ENCODE results near the gene RABGAP1L.

DNA sequence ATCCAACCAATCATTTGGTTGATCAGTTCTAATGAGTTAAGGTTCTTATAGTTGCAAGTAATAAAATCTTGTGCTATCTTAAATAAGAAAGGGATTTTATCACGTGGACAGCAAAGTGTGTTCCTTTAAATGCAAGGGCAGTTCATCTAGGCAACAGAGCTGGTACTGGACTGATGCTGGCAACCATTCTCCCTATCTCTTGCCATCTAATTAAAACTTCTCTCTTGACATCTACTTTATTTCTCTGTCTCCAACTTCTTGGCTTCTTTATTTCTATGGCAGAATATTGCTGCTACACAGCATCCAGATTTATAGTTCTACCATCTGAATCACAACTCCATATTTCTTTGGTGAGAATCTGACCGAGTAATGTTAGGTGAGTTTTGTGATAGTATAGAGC, 725.2 kb downstream of the RABGAP1L start:
- TF ChIP-seq, protein P1, sequence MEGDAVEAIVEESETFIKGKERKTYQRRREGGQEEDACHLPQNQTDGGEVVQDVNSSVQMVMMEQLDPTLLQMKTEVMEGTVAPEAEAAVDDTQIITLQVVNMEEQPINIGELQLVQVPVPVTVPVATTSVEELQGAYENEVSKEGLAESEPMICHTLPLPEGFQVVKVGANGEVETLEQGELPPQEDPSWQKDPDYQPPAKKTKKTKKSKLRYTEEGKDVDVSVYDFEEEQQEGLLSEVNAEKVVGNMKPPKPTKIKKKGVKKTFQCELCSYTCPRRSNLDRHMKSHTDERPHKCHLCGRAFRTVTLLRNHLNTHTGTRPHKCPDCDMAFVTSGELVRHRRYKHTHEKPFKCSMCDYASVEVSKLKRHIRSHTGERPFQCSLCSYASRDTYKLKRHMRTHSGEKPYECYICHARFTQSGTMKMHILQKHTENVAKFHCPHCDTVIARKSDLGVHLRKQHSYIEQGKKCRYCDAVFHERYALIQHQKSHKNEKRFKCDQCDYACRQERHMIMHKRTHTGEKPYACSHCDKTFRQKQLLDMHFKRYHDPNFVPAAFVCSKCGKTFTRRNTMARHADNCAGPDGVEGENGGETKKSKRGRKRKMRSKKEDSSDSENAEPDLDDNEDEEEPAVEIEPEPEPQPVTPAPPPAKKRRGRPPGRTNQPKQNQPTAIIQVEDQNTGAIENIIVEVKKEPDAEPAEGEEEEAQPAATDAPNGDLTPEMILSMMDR (IDR thresholded peaks at IDR 0.05), result no peak
- no peak for TF ChIP-seq TCF7 (CRISPR knock-in tag; IDR thresholded peaks at IDR 0.05; ENCODE audit: low read depth)
- TF ChIP-seq, protein P2, sequence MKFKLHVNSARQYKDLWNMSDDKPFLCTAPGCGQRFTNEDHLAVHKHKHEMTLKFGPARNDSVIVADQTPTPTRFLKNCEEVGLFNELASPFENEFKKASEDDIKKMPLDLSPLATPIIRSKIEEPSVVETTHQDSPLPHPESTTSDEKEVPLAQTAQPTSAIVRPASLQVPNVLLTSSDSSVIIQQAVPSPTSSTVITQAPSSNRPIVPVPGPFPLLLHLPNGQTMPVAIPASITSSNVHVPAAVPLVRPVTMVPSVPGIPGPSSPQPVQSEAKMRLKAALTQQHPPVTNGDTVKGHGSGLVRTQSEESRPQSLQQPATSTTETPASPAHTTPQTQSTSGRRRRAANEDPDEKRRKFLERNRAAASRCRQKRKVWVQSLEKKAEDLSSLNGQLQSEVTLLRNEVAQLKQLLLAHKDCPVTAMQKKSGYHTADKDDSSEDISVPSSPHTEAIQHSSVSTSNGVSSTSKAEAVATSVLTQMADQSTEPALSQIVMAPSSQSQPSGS (CRISPR knock-in tag; IDR thresholded peaks at IDR 0.05; ENCODE audit: borderline replicate concordance, low read depth), result no peak
- no peak for TF ChIP-seq SMAD4 (CRISPR knock-in tag; IDR thresholded peaks at IDR 0.05)
- TF ChIP-seq, protein P3, sequence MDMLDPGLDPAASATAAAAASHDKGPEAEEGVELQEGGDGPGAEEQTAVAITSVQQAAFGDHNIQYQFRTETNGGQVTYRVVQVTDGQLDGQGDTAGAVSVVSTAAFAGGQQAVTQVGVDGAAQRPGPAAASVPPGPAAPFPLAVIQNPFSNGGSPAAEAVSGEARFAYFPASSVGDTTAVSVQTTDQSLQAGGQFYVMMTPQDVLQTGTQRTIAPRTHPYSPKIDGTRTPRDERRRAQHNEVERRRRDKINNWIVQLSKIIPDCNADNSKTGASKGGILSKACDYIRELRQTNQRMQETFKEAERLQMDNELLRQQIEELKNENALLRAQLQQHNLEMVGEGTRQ (CRISPR knock-in tag; IDR thresholded peaks at IDR 0.05), result no peak
- no peak for TF ChIP-seq TEAD4 (CRISPR knock-in tag; IDR thresholded peaks at IDR 0.05)
- TF ChIP-seq, protein P4, sequence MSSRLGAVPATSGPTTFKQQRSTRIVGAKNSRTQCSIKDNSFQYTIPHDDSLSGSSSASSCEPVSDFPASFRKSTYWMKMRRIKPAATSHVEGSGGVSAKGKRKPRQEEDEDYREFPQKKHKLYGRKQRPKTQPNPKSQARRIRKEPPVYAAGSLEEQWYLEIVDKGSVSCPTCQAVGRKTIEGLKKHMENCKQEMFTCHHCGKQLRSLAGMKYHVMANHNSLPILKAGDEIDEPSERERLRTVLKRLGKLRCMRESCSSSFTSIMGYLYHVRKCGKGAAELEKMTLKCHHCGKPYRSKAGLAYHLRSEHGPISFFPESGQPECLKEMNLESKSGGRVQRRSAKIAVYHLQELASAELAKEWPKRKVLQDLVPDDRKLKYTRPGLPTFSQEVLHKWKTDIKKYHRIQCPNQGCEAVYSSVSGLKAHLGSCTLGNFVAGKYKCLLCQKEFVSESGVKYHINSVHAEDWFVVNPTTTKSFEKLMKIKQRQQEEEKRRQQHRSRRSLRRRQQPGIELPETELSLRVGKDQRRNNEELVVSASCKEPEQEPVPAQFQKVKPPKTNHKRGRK (CRISPR knock-in tag; IDR thresholded peaks at IDR 0.05; ENCODE audit: borderline replicate concordance), result no peak
- no peak for TF ChIP-seq SOX15 (CRISPR knock-in tag; IDR thresholded peaks at IDR 0.05)
- TF ChIP-seq, protein P5, sequence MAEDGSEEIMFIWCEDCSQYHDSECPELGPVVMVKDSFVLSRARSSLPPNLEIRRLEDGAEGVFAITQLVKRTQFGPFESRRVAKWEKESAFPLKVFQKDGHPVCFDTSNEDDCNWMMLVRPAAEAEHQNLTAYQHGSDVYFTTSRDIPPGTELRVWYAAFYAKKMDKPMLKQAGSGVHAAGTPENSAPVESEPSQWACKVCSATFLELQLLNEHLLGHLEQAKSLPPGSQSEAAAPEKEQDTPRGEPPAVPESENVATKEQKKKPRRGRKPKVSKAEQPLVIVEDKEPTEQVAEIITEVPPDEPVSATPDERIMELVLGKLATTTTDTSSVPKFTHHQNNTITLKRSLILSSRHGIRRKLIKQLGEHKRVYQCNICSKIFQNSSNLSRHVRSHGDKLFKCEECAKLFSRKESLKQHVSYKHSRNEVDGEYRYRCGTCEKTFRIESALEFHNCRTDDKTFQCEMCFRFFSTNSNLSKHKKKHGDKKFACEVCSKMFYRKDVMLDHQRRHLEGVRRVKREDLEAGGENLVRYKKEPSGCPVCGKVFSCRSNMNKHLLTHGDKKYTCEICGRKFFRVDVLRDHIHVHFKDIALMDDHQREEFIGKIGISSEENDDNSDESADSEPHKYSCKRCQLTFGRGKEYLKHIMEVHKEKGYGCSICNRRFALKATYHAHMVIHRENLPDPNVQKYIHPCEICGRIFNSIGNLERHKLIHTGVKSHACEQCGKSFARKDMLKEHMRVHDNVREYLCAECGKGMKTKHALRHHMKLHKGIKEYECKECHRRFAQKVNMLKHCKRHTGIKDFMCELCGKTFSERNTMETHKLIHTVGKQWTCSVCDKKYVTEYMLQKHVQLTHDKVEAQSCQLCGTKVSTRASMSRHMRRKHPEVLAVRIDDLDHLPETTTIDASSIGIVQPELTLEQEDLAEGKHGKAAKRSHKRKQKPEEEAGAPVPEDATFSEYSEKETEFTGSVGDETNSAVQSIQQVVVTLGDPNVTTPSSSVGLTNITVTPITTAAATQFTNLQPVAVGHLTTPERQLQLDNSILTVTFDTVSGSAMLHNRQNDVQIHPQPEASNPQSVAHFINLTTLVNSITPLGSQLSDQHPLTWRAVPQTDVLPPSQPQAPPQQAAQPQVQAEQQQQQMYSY (CRISPR knock-in tag; IDR thresholded peaks at IDR 0.05), result no peak
- TF ChIP-seq, protein P6, sequence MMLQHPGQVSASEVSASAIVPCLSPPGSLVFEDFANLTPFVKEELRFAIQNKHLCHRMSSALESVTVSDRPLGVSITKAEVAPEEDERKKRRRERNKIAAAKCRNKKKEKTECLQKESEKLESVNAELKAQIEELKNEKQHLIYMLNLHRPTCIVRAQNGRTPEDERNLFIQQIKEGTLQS (CRISPR knock-in tag; conservative IDR thresholded peaks at IDR 0.05), result no peak
- no peak for TF ChIP-seq TP53 (CRISPR knock-in tag; IDR thresholded peaks at IDR 0.05)
- no peak for TF ChIP-seq RORB (CRISPR knock-in tag; IDR thresholded peaks at IDR 0.05)
- no peak for TF ChIP-seq CBFB (CRISPR knock-in tag; IDR thresholded peaks at IDR 0.05; ENCODE audit: low read depth)
- TF ChIP-seq FOXP1 (CRISPR knock-in tag; IDR thresholded peaks at IDR 0.05; ENCODE audit: borderline replicate concordance), result no peak
